Breast epithelium (tissue), 4 donors: ENCODE measurements around the gene GNAL. TPM values are rescaled to one million over a fixed set of nuclear protein-coding genes. Genes with fewer than 3 reads are reported as not detected.

ENCODE experiments used
- DNase-seq, 2 donors: peaks; one replicate each; pipeline ENCODE4 v3.0.0-alpha.2; 2019; ENCODE audit warnings: low spot score in 2 of 2
- H3K27ac ChIP-seq, 2 donors: fragments of 200-600 bp; sonication (generic) in 1 of 2; one replicate each; pipeline ENCODE4 v1.5.1; 2016 to 2019; ENCODE audit warnings: mild to moderate bottlenecking in 1 of 2
- H3K27me3 ChIP-seq, 2 donors: fragments of 200-600 bp; sonication (generic) in 1 of 2; one replicate each; pipeline versions ENCODE4 v1.5.1 to v1.6.0; 2017 to 2019; ENCODE audit warnings: control low read depth in 1 of 2, mild to moderate bottlenecking in 1 of 2
- H3K36me3 ChIP-seq: fragments of 200-600 bp; one replicate; pipeline ENCODE4 v1.5.1; 2019
- H3K4me1 ChIP-seq, 2 donors: fragments of 200-600 bp; sonication (generic); one replicate each; pipeline ENCODE4 v1.5.1; 2016 to 2019; ENCODE audit warnings: control low read depth in 1 of 2
- H3K4me3 ChIP-seq, 3 donors: fragments of 200-600 bp; sonication (generic); 1 replicate in 2 of 3; 2 replicates in 1 of 3; pipeline ENCODE4 v1.5.1; 2016 to 2019; ENCODE audit warnings: mild to moderate bottlenecking in 3 of 3, moderate library complexity in 2 of 3
- H3K9me3 ChIP-seq, 2 donors: fragments of 200-600 bp; sonication (generic) in 1 of 2; one replicate each; pipeline ENCODE4 v1.5.1; 2016 to 2019; ENCODE audit warnings: control low read depth in 1 of 2
- CTCF ChIP-seq, 3 donors: fragments of 450-650 bp; IDR thresholded peaks; one replicate each; pipeline ENCODE4 v1.5.1; 2016 to 2017; ENCODE audit warnings: antibody characterized with exemption in 3 of 3, mild to moderate bottlenecking in 3 of 3, moderate library complexity in 3 of 3
- POLR2A ChIP-seq: fragments of 450-650 bp; IDR thresholded peaks from one replicate; pipeline ENCODE4 v1.6.1; 2016; ENCODE audit warnings: antibody characterized with exemption, mild to moderate bottlenecking, moderate library complexity
- POLR2AphosphoS5 ChIP-seq, 3 donors: sonication (generic); formaldehyde crosslinking; IDR thresholded peaks; one replicate each; pipeline ENCODE4 v1.6.1; 2017; ENCODE audit warnings: antibody characterized with exemption in 3 of 3
- intact Hi-C: fragments of 100-400 bp; cut with DNase I; formaldehyde crosslinking; loops from one replicate; pipeline ENCODE4 v1.15.1; 2023; ENCODE audit warnings: low total_unique reads
- total RNA-seq, 3 donors: library from RNA; depleted of rRNA; stranded (reverse); fragments of >200 nt; gene quantifications; one replicate each; pipeline ENCODE4 v1.1.0, GENCODE V29; 2016

Gene GNAL
- total RNA-seq, 3 donors from 2014 or later, result 6.6 to 15.4 (median 7.5) TPM

DNA sequence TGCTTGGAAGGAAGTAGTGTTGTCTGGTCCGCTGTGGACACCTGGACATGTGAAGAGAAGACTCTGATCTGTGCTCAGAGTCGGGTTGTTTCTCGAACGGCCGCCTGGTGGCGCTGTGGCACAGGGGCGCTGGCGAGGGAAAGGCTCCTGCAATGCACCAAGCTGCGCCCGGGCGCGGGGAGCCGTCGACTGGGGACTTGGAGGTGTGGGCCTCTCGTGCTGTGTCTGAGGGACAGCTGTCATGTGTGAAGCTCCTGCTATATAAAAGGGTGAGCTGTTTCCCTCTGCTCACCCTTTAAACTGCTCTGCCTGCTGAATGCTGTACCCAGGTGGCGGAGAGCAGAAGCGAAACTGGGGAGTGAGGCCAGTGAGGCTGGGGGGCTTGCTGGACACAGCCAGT is 44.0 kb downstream of the GNAL start:
- H3K4me1 ChIP-seq, result no peaks in the 10 kb centered on the region
- H3K27ac ChIP-seq, result no peak overlapping the region
- peak overlapping the region; percentile 16 to 59 (median 39) for H3K4me3 ChIP-seq
- H3K9me3 ChIP-seq, result no peaks in the 10 kb centered on the region
- H3K36me3 ChIP-seq, result no peaks in the 10 kb centered on the region
- TF ChIP-seq POLR2AphosphoS5 (IDR thresholded peaks at IDR 0.05), result no peak
- no peak for TF ChIP-seq POLR2A
- TF ChIP-seq CTCF (IDR thresholded peaks at IDR 0.05), result peak; percentile 68 to 85 (median 75)
- intact Hi-C loops, result no loop called here
- DNase-seq, result peak; percentile 52 to 78
- H3K27me3 ChIP-seq, result no peaks in the 10 kb centered on the region

GRCh38 chr18:11736656-11737055 is 47.6 kb downstream of the GNAL start:
- no peak overlapping the region for H3K4me3 ChIP-seq
- TF ChIP-seq POLR2A, result no peak
- TF ChIP-seq POLR2AphosphoS5 (IDR thresholded peaks at IDR 0.05), result no peak
- TF ChIP-seq CTCF (IDR thresholded peaks at IDR 0.05), result no peak
- H3K27me3 ChIP-seq, result no peaks in the 10 kb centered on the region
- no peaks in the 10 kb centered on the region for H3K9me3 ChIP-seq
- H3K27ac ChIP-seq, result no peak overlapping the region
- no peak for DNase-seq
- H3K36me3 ChIP-seq, result no peaks in the 10 kb centered on the region
- intact Hi-C loops, result no loop called here
- H3K4me1 ChIP-seq, result no peaks in the 10 kb centered on the region

DNA sequence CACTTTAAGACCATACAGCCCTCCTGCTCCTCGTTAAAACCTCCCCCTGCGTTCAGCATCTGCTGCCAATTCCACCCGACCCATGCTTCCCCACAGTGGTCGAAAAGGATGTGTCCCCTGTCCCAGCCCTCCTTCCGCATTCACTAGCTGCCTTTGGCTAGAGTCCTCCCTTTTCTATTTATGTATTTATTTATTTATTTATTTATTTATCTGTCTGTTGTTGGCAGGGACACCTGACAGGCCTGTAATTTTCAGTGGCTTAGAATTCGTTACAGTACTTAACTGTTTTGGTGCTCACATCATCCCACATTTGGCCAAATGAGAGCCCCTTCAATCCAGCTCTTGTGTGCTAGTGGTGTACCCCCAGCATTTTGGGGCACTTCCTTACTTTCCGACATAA is 50.8 kb downstream of the GNAL start:
- Histone ChIP-seq H3K9me3 (no peaks in the 10 kb centered on the region), H3K27me3 (peaks cover 0 to 4% of the 10 kb centered on the region in 2 donors), H3K4me3 (no peak overlapping the region), H3K36me3 (no peaks in the 10 kb centered on the region), H3K27ac (no peak overlapping the region), H3K4me1 (no peaks in the 10 kb centered on the region)
- no peak for DNase-seq
- TF ChIP-seq POLR2A (no peak), CTCF (IDR thresholded peaks at IDR 0.05) (no peak), POLR2AphosphoS5 (IDR thresholded peaks at IDR 0.05) (no peak)
- intact Hi-C loops, result no loop called here

DNA sequence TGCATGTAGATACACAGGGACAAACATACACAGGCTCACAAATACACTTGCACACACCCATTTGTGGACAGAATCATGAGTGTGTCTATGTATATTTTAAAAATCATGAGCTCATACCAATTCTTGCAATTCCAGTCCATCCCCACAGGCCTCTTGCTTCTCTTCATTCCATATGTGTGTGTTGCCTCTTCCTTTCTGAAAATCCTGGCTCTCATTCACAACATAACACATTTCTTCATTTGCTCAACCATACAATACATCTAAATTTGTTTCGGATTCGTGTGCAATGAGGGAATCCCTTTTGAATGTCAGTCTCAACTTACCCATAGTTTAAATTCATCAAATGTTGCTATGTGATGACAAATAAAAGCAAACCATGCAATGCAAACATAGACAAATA is 51.4 kb downstream of the GNAL start:
- H3K4me1 ChIP-seq, result no peaks in the 10 kb centered on the region

More for the DNA sequence above, 51.4 kb downstream of the GNAL start:
- Histone ChIP-seq H3K4me3 (no peak overlapping the region), H3K27ac (no peak overlapping the region), H3K9me3 (no peaks in the 10 kb centered on the region), H3K27me3 (peaks cover 0 to 5% of the 10 kb centered on the region in 2 donors), H3K36me3 (no peaks in the 10 kb centered on the region)
- intact Hi-C loops, result no loop called here
- DNase-seq, result no peak
- TF ChIP-seq CTCF (IDR thresholded peaks at IDR 0.05), result no peak
- TF ChIP-seq POLR2A, result no peak
- no peak for TF ChIP-seq POLR2AphosphoS5 (IDR thresholded peaks at IDR 0.05)
